OCI-LY1 (cell line): ENCODE results near the gene CAPG.

Source experiments
- EZH2 ChIP-seq: fragments of 200-600 bp; sonication (generic), shearing (Covaris generic); IDR thresholded peaks from 2 replicates; pipeline ENCODE4 v1.8.0; 2017; ENCODE audit warnings: borderline replicate concordance, mixed run types, mild to moderate bottlenecking, antibody characterized with exemption, low read length, moderate library complexity, mixed read lengths
- TF ChIP-seq, protein P1 (sequence below): fragments of 200-600 bp; sonication (generic), shearing (Covaris generic); IDR thresholded peaks from 2 replicates; pipeline ENCODE4 v1.5.1; 2017; ENCODE audit warnings: mild to moderate bottlenecking, antibody characterized with exemption, low read length, moderate library complexity, mixed read lengths

DNA sequence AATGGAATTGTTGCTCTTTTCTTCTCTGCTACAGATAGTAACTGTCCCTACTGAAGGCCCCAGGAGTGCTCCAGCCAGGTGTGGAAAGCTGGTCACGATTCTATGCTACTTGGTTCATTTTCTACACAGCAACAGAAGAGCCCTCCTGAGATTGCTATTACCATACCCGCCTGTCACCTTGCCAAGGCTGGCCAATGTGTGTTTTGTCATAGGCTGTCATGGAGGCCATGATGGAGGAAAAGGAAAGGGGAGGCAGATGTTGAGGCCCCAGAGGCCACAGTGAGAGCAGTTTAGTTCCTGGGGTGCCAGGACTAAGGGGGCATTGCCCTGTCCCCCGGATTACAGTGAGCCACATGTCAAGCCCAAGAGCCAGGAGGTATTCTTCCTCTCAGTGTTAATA lies 54.6 kb downstream of the CAPG start:
- TF ChIP-seq, protein P1, sequence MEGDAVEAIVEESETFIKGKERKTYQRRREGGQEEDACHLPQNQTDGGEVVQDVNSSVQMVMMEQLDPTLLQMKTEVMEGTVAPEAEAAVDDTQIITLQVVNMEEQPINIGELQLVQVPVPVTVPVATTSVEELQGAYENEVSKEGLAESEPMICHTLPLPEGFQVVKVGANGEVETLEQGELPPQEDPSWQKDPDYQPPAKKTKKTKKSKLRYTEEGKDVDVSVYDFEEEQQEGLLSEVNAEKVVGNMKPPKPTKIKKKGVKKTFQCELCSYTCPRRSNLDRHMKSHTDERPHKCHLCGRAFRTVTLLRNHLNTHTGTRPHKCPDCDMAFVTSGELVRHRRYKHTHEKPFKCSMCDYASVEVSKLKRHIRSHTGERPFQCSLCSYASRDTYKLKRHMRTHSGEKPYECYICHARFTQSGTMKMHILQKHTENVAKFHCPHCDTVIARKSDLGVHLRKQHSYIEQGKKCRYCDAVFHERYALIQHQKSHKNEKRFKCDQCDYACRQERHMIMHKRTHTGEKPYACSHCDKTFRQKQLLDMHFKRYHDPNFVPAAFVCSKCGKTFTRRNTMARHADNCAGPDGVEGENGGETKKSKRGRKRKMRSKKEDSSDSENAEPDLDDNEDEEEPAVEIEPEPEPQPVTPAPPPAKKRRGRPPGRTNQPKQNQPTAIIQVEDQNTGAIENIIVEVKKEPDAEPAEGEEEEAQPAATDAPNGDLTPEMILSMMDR, result no peak
- TF ChIP-seq EZH2, result no peak
